Thyroid gland (tissue), 4 donors: ENCODE measurements around the gene SPACDR.

Source experiments
- CTCF ChIP-seq, 6 experiments: fragments of 200-600 bp in 3 of 6; fragments of 450-650 bp in 3 of 6; sonication (generic) in 3 of 6; IDR thresholded peaks; one replicate each; pipeline ENCODE4 v1.5.1; 2016 to 2019; ENCODE audit warnings: antibody characterized with exemption in 6 of 6, mild to moderate bottlenecking in 2 of 6, inconsistent platforms in 1 of 6, moderate library complexity in 1 of 6
- POLR2A ChIP-seq, 2 donors: fragments of 450-650 bp; IDR thresholded peaks; one replicate each; pipeline ENCODE4 v1.6.1; 2017; ENCODE audit warnings: antibody characterized with exemption in 2 of 2, mild to moderate bottlenecking in 2 of 2, moderate library complexity in 1 of 2

DNA sequence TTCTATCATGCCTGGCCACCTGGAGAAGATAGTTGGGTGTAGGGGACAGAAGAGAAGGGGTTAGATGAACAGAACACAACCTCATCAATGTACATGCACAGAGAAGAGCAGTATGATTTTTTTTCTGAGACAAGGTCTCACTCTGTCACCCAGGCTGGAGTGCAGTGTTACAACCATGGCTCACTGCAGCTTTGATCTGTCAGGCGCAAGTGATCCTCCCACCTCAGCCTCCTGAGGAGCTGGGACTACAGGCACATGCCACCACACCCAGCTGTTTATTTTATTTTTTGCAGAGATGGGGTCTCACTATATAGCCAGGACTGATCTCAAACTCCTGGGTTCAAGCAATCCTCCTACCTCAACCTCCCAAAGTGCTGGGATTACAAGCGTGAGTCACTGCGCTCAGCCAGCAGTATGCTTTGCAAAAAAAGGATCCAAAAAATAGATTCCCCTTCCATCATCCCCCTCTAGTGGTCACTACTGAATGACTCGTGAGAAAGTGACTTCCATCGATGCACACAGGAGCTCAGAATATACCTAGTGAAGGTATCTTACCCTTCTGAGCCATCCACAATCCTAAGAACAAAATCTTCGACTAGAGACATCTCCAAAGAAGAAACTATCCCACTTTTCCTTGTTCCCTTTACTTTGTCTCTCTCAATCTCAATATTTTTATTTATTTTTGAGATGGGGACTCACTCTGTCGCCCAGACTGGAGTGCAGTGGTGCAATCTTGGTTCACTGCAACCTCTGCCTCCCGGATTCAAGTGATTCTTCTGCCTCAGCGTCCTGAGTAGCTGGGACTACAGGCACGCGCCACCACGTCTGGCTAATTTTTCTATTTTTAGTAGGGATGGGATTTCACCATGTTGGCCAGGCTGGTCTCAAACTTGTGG is 56.5 kb downstream of the SPACDR start:
- peak in 4 of 6 experiments; percentile 27 to 53 (median 40) for TF ChIP-seq CTCF (IDR thresholded peaks at IDR 0.05)
- TF ChIP-seq POLR2A (IDR thresholded peaks at IDR 0.05): no peak
